Astrocyte (in vitro differentiated cells and primary cell): ENCODE results near the gene PLBD1. TPM values are rescaled to one million over a fixed set of nuclear protein-coding genes. Genes with fewer than 3 reads are reported as not detected.

ENCODE experiments used
- DNase-seq: peaks from one replicate; pipeline ENCODE4 v3.0.0-alpha.2; 2010; ENCODE audit warnings: low read depth
- FAIRE-seq: peaks from 2 replicates; lab custom pipeline; 2011; peaks lifted over from hg19 to GRCh38; lab: Jason Lieb, UNC
- H2AFZ ChIP-seq: 2 replicates; pipeline ENCODE4 v1.6.0; 2012; ENCODE audit warnings: low read depth, low read length, inconsistent platforms
- H3K27ac ChIP-seq: 2 replicates; pipeline ENCODE4 v1.5.1; 2011; ENCODE audit warnings: low read depth, low read length, inconsistent platforms
- H3K27me3 ChIP-seq: 2 replicates; pipeline ENCODE4 v1.6.0; 2011; ENCODE audit warnings: low read length, inconsistent platforms; ENCODE audit not compliant: insufficient read depth
- H3K36me3 ChIP-seq: 2 replicates; pipeline ENCODE4 v1.5.1; 2011; ENCODE audit warnings: low read length, inconsistent platforms; ENCODE audit not compliant: insufficient read depth
- H3K4me1 ChIP-seq: 2 replicates; pipeline ENCODE4 v1.5.1; 2011; ENCODE audit warnings: low read length, inconsistent platforms; ENCODE audit not compliant: insufficient read depth
- H3K4me2 ChIP-seq: 2 replicates; pipeline ENCODE4 v1.6.0; 2012; ENCODE audit warnings: low read length, inconsistent platforms
- H3K4me3 ChIP-seq: 2 replicates; pipeline ENCODE4 v1.5.1; 2011; ENCODE audit warnings: low read depth, mild to moderate bottlenecking, low read length, inconsistent platforms; ENCODE audit not compliant: insufficient read depth
- H3K79me2 ChIP-seq: 2 replicates; pipeline ENCODE4 v1.6.0; 2012; ENCODE audit warnings: mild to moderate bottlenecking, low read length, inconsistent platforms; ENCODE audit not compliant: insufficient read depth
- H3K9ac ChIP-seq: 2 replicates; pipeline ENCODE4 v1.6.0; 2012; ENCODE audit warnings: mild to moderate bottlenecking, low read length, inconsistent platforms
- H3K9me3 ChIP-seq: 2 replicates; pipeline ENCODE4 v1.5.1; 2012; ENCODE audit warnings: low read depth, mild to moderate bottlenecking, low read length, inconsistent platforms; ENCODE audit not compliant: insufficient read depth
- H4K20me1 ChIP-seq: 2 replicates; pipeline ENCODE4 v1.6.0; 2012; ENCODE audit warnings: low read length, inconsistent platforms; ENCODE audit not compliant: insufficient read depth
- H3K27ac Mint-ChIP-seq: one replicate; pipeline ENCODE4 v1.8.0; 2021; ENCODE audit warnings: mild to moderate bottlenecking, mixed read lengths; ENCODE audit not compliant: unreplicated experiment
- H3K27me3 Mint-ChIP-seq: one replicate; pipeline ENCODE4 v1.8.0; 2021; ENCODE audit warnings: low read depth, mixed read lengths; ENCODE audit not compliant: unreplicated experiment
- H3K36me3 Mint-ChIP-seq: one replicate; pipeline ENCODE4 v1.8.0; 2021; ENCODE audit warnings: low read depth, mixed read lengths; ENCODE audit not compliant: unreplicated experiment
- H3K4me1 Mint-ChIP-seq: one replicate; pipeline ENCODE4 v1.8.0; 2021; ENCODE audit warnings: low read depth, mixed read lengths; ENCODE audit not compliant: unreplicated experiment
- H3K4me3 Mint-ChIP-seq: one replicate; pipeline ENCODE4 v1.8.0; 2021; ENCODE audit warnings: mild to moderate bottlenecking, moderate library complexity, mixed read lengths; ENCODE audit not compliant: unreplicated experiment
- H3K9me3 Mint-ChIP-seq: one replicate; pipeline ENCODE4 v1.8.0; 2021; ENCODE audit warnings: mild to moderate bottlenecking, mixed read lengths; ENCODE audit not compliant: unreplicated experiment
- CTCF ChIP-seq: IDR thresholded peaks from 2 replicates; pipeline ENCODE4 v1.5.1; 2011; ENCODE audit warnings: low read depth, mild to moderate bottlenecking, inconsistent platforms, low read length, moderate library complexity; ENCODE audit not compliant: insufficient read depth
- EZH2 ChIP-seq: IDR thresholded peaks from 2 replicates; pipeline ENCODE4 v1.6.1; 2012; ENCODE audit warnings: mild to moderate bottlenecking, low read length, inconsistent platforms; ENCODE audit not compliant: insufficient read depth
- total RNA-seq: library from RNA; stranded (reverse); gene quantifications from 2 replicates; pipeline ENCODE4 v1.2.1, GENCODE V29; 2021

Gene PLBD1
- total RNA-seq, 1 donor from 2014 or later, result 0.57 TPM

GRCh38 chr12:14560904-14561574 is 6.6 kb downstream of the PLBD1 start:
- H3K4me2 ChIP-seq, result no peak overlapping the region
- TF ChIP-seq CTCF (no peak), EZH2 (no peak)
- H3K9ac ChIP-seq, result no peak overlapping the region

GRCh38 chr12:14558473-14558959 is 9.2 kb downstream of the PLBD1 start:
- no peaks in the 10 kb centered on the region for H3K27me3 Mint-ChIP-seq
- no peaks in the 10 kb centered on the region for H3K79me2 ChIP-seq
- peaks cover 3% of the 10 kb centered on the region for H3K9me3 Mint-ChIP-seq
- no peak overlapping the region for H3K4me3 Mint-ChIP-seq
- FAIRE-seq (no peak), DNase-seq (no peak)
- no peaks in the 10 kb centered on the region for H3K4me1 Mint-ChIP-seq
- TF ChIP-seq EZH2, result no peak
- TF ChIP-seq CTCF, result no peak
- no peaks in the 10 kb centered on the region for H3K27me3 ChIP-seq
- no peaks in the 10 kb centered on the region for H3K36me3 ChIP-seq
- no peaks in the 10 kb centered on the region for H4K20me1 ChIP-seq
- no peaks in the 10 kb centered on the region for H3K9me3 ChIP-seq
- H3K27ac ChIP-seq, result no peak overlapping the region
- no peaks in the 10 kb centered on the region for H3K36me3 Mint-ChIP-seq
- H3K27ac Mint-ChIP-seq, result no peak overlapping the region
- no peak overlapping the region for H3K4me2 ChIP-seq
- H3K9ac ChIP-seq, result no peak overlapping the region
- H3K4me1 ChIP-seq, result no peaks in the 10 kb centered on the region
- H2AFZ ChIP-seq, result no peak overlapping the region
- H3K4me3 ChIP-seq, result no peak overlapping the region

More at GRCh38 chr12:14560904-14561574, 6.6 kb downstream of the PLBD1 start:
- no peak for FAIRE-seq
- Histone ChIP-seq H3K4me1 (no peaks in the 10 kb centered on the region), H4K20me1 (no peaks in the 10 kb centered on the region), H3K36me3 (no peaks in the 10 kb centered on the region), H3K27ac (no peak overlapping the region), H2AFZ (no peak overlapping the region), H3K79me2 (no peaks in the 10 kb centered on the region), H3K9me3 (no peaks in the 10 kb centered on the region), H3K27me3 (no peaks in the 10 kb centered on the region), H3K4me3 (no peak overlapping the region)
- Mint-ChIP-seq H3K4me3 (no peak overlapping the region), H3K9me3 (peaks cover 3% of the 10 kb centered on the region), H3K4me1 (no peaks in the 10 kb centered on the region), H3K27me3 (peaks cover 7% of the 10 kb centered on the region), H3K36me3 (no peaks in the 10 kb centered on the region), H3K27ac (no peak overlapping the region)
- no peak for DNase-seq

DNA sequence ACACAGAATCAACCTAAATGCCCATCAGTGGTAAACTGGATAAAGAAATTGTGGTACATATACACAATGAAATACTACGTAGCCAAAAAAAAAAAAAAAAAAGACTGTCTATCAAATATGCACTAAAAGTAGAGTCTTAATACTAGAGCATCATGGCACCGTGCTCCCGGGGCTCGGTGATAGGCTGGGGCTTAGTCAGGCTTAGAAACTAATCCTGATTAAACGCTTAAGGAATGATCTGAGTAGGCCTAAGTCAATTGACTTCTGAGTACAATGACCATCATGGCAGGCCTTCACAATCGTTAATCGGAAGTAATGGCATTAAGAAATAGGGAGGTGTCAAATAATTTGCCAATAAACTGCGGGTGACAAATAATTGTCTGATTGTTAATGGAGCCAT is 9.7 kb downstream of the PLBD1 start:
- Histone ChIP-seq H3K27ac (no peak overlapping the region), H3K9ac (no peak overlapping the region), H3K4me3 (no peak overlapping the region), H3K79me2 (no peaks in the 10 kb centered on the region), H3K36me3 (no peaks in the 10 kb centered on the region), H3K27me3 (no peaks in the 10 kb centered on the region), H3K4me1 (no peaks in the 10 kb centered on the region), H3K9me3 (no peaks in the 10 kb centered on the region), H4K20me1 (no peaks in the 10 kb centered on the region), H3K4me2 (no peak overlapping the region), H2AFZ (no peak overlapping the region)
- Mint-ChIP-seq H3K9me3 (peaks cover 3% of the 10 kb centered on the region), H3K27ac (no peak overlapping the region), H3K27me3 (no peaks in the 10 kb centered on the region), H3K36me3 (no peaks in the 10 kb centered on the region), H3K4me1 (peaks cover 5% of the 10 kb centered on the region), H3K4me3 (no peak overlapping the region)
- FAIRE-seq (no peak), DNase-seq (no peak)
- no peak for TF ChIP-seq EZH2
